ENCODE data around the gene ATP23.

- TF ChIP-seq CTCF (IDR thresholded peaks at IDR 0.05; ENCODE audit: low read depth, low read length): no peak
- no peak for TF ChIP-seq EZH2phosphoT487 (IDR thresholded peaks at IDR 0.05; ENCODE audit: low read depth)
Observed at GRCh38 chr12:57992001-57992400, 50.6 kb downstream of the ATP23 start.

All from OCI-LY3 (cell line).